HepG2 (cell line): ENCODE measurements around the gene ASAP2. TPM values are rescaled to one million over a fixed set of nuclear protein-coding genes. Genes with fewer than 3 reads are reported as not detected.

ENCODE experiments used
- ATAC-seq: fragments of 200-7000 bp; cut with Tn5 transposase; 3 replicates; pipeline ENCODE4 v1.9.1; 2020; ENCODE audit warnings: mild to moderate bottlenecking, moderate library complexity
- BruUV-seq: library from RNA; stranded (reverse); fragments of 400-500 nt; replicated peaks from 2 replicates; lab custom pipeline; 2021; lab: Mats Ljungman, UMichigan
- CTCF ChIA-PET: fragments of 300-600 bp; formaldehyde crosslinking; extraction: SDS; loops from one replicate; lab custom pipeline; 2021; ENCODE audit warnings: low total read pairs, inconsistent platforms, low intra/inter-chr PET ratio; lab: Yijun Ruan, JAX
- POLR2A ChIA-PET: fragments of 350-600 bp; sonication (Branson Sonifier 250); formaldehyde crosslinking; loops from one replicate; lab custom pipeline; 2020; ENCODE audit warnings: antibody characterized with exemption, inconsistent platforms; lab: Yijun Ruan, JAX
- DNase-seq: peaks from one replicate; pipeline ENCODE4 v3.0.0-alpha.2; 2015; ENCODE audit warnings: low spot score
- FAIRE-seq: peaks from 3 replicates; lab custom pipeline; 2011; peaks lifted over from hg19 to GRCh38; lab: Jason Lieb, UNC
- H2AFZ ChIP-seq: one replicate; pipeline ENCODE4 v1.6.1; 2011; ENCODE audit warnings: low read length, inconsistent platforms
- H3K27ac ChIP-seq: fragments of 300-600 bp; 3 replicates; pipeline ENCODE4 v1.8.0; 2011; ENCODE audit warnings: mixed run types, mild to moderate bottlenecking, mixed read lengths, low read length, inconsistent platforms; ENCODE audit not compliant: insufficient read depth; ENCODE audit errors: extremely low read length
- H3K27me3 ChIP-seq, 2 experiments: fragments of 200-600 bp in 1 of 2; 2 replicates in 1 of 2; 3 replicates in 1 of 2; pipeline versions ENCODE4 v1.6.0 to v1.8.0; 2011; ENCODE audit warnings: low read length in 2 of 2, mild to moderate bottlenecking in 2 of 2, moderate library complexity in 2 of 2, inconsistent platforms in 1 of 2; ENCODE audit not compliant: insufficient read depth in 2 of 2, control insufficient read depth in 1 of 2
- H3K36me3 ChIP-seq, 2 experiments: fragments of 200-600 bp in 1 of 2; replicated peaks in 1 of 2; 2 replicates in 1 of 2; 3 replicates in 1 of 2; pipeline versions ENCODE4 v1.5.1 to v1.8.0; 2011; ENCODE audit warnings: low read length in 2 of 2, inconsistent platforms in 1 of 2; ENCODE audit not compliant: insufficient read depth in 2 of 2, control insufficient read depth in 1 of 2
- H3K4me1 ChIP-seq: 2 replicates; pipeline ENCODE4 v1.5.1; 2012; ENCODE audit warnings: low read length, inconsistent platforms; ENCODE audit not compliant: insufficient read depth
- H3K4me2 ChIP-seq: 2 replicates; pipeline ENCODE4 v1.6.0; 2011; ENCODE audit warnings: low read depth, low read length, inconsistent platforms
- H3K4me3 ChIP-seq, 3 experiments: fragments of 200-600 bp in 1 of 3; sonication (generic), shearing (Covaris generic) in 1 of 3; replicated peaks in 1 of 3; 2 replicates each; pipeline ENCODE4 v1.5.1; 2011 to 2016; ENCODE audit warnings: low read length in 3 of 3, inconsistent platforms in 2 of 3, low read depth in 2 of 3, mild to moderate bottlenecking in 2 of 3, control low read depth in 1 of 3, mixed read lengths in 1 of 3; ENCODE audit not compliant: insufficient read depth in 1 of 3
- H3K79me2 ChIP-seq: one replicate; pipeline ENCODE4 v1.6.1; 2011; ENCODE audit warnings: low read length, inconsistent platforms; ENCODE audit not compliant: insufficient read depth
- H3K9ac ChIP-seq: 2 replicates; pipeline ENCODE4 v1.6.0; 2011; ENCODE audit warnings: mild to moderate bottlenecking, low read depth, low read length, inconsistent platforms; ENCODE audit not compliant: insufficient read depth
- H3K9me3 ChIP-seq: 2 replicates; pipeline ENCODE4 v1.5.1; 2012; ENCODE audit warnings: mild to moderate bottlenecking, low read length
- H4K20me1 ChIP-seq: 2 replicates; pipeline ENCODE4 v1.6.0; 2011; ENCODE audit warnings: inconsistent platforms, mild to moderate bottlenecking, low read length, moderate library complexity; ENCODE audit not compliant: insufficient read depth
- ETV5 ChIP-seq: IDR thresholded peaks from 2 replicates; pipeline ENCODE4 v1.6.1; 2018; ENCODE audit warnings: missing biosample characterization, missing genetic modification reagents, inconsistent platforms, borderline replicate concordance
- GLI4 ChIP-seq: sonication (generic); formaldehyde crosslinking; IDR thresholded peaks from 2 replicates; pipeline ENCODE4 v1.5.1; 2020; ENCODE audit warnings: missing genetic modification reagents, mild to moderate bottlenecking, moderate library complexity, borderline replicate concordance
- KMT2B ChIP-seq: IDR thresholded peaks from 2 replicates; pipeline ENCODE4 v1.6.1; 2016; ENCODE audit warnings: missing genetic modification reagents, missing compliant biosample characterization
- MEIS2 ChIP-seq: sonication (generic); formaldehyde crosslinking; IDR thresholded peaks from 2 replicates; pipeline ENCODE4 v1.9.0; 2021; ENCODE audit warnings: mild to moderate bottlenecking, missing genetic modification reagents
- STAT5B ChIP-seq: sonication (generic); formaldehyde crosslinking; IDR thresholded peaks from 2 replicates; pipeline ENCODE4 v1.4.0; 2020; ENCODE audit warnings: missing genetic modification reagents
- THAP9 ChIP-seq: sonication (generic); formaldehyde crosslinking; IDR thresholded peaks from 2 replicates; pipeline ENCODE4; 2020; ENCODE audit warnings: missing genetic modification reagents, mild to moderate bottlenecking, borderline replicate concordance
- ZNF431 ChIP-seq: sonication (generic); formaldehyde crosslinking; IDR thresholded peaks from 2 replicates; pipeline ENCODE4 v1.9.0; 2022; ENCODE audit warnings: missing genetic modification reagents, low read depth, mild to moderate bottlenecking, borderline replicate concordance
- ZNF619 ChIP-seq: sonication (generic); formaldehyde crosslinking; IDR thresholded peaks from 2 replicates; pipeline ENCODE4 v1.4.0; 2020; ENCODE audit warnings: mild to moderate bottlenecking, missing genetic modification reagents
- WGBS: methylation state at CpG from one replicate; pipeline ENCODE4 v1.1.6; 2017; ENCODE audit warnings: low lambda C conversion rate; 5-methylcytosine and 5-hydroxymethylcytosine counted together
- in situ Hi-C: cut with HindIII; loops from 2 replicates; pipeline ENCODE4 v1.10.0; 2017; ENCODE audit warnings: low pct_unique_long_range_greater_than_20kb; ENCODE audit not compliant: extremely low pct_ligation_motif_present
- intact Hi-C: fragments of 100-400 bp; cut with micrococcal nuclease; formaldehyde crosslinking; loops from one replicate; pipeline ENCODE4 v1.10.0; 2022; ENCODE audit not compliant: unreplicated experiment
- polyA plus RNA-seq, 8 experiments: library from polyadenylated mRNA; depleted of rRNA in 3 of 8; stranded (reverse) in 7 of 8; unstranded in 1 of 8; fragments of >200 nt; fragmentation: Illumina TruSeq in 4 of 8; extraction: Trizol in 4 of 8; gene quantifications; 2 replicates each; pipeline versions ENCODE4 v1.2.1 to v1.2.3, GENCODE V29; 2011 to 2016; ENCODE audit warnings: low read depth in 4 of 8, missing spikeins in 1 of 8, mixed read lengths in 1 of 8; ENCODE audit not compliant: insufficient read depth in 1 of 8
- total RNA-seq, 5 experiments: library from RNA; depleted of rRNA; stranded (reverse); fragments of >200 nt; fragmentation: Illumina TruSeq; extraction: Trizol; gene quantifications; 2 replicates each; pipeline ENCODE4 v1.2.3, GENCODE V29; 2016; ENCODE audit warnings: low read depth in 1 of 5

ASAP2 gene
- total and polyA plus RNA-seq, 2 of the 13 experiments (the other 11 are each of a cell fraction or from before 2014, with no cell fraction given) = 7.3 to 22.3 TPM

DNA sequence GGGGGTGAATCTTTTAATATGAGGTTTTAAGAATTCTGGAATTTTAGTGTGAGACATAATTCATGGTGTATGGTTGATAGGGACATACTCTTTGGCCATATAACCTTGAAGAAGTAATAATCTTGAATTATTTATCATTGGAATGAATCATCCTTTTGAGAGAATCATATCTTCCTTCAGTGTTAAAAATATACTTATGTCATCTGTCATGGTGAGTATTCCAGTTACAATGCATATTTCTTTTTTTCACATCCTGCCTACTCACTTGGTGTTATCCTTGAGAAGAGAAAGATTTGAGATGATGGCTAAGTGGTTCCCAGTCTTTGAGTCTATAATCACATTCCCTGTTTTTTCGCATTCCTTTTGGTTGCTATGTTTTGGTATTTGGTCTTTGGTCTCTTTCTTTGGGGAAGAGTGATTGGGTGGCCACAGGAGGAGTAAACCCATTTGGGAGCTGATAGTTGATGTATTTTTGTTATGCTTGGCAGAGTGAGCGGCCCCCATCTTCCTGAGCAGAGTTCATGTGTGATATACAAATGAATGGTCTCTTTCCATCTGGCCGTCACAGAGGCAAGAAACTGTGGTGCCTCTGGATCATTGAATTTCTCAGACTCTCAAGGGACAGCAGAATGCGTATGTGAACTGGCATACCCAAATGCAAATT, 21.6 kb downstream of the ASAP2 start:
- DNase-seq = no peak
- ChIA-PET POLR2A (no interaction called here), CTCF (no interaction called here)
- no peak overlapping the region for H3K9ac ChIP-seq
- no peak for TF ChIP-seq ZNF431 (CRISPR knock-in tag)
- no peak for TF ChIP-seq STAT5B (CRISPR knock-in tag)
- no peak for TF ChIP-seq KMT2B
- no peak for TF ChIP-seq THAP9 (CRISPR knock-in tag)
- no peak for TF ChIP-seq ZNF619
- TF ChIP-seq GLI4 = no peak
- TF ChIP-seq MEIS2 (CRISPR knock-in tag) = no peak
- TF ChIP-seq ETV5 = no peak
- no peaks in the 10 kb centered on the region for H3K27me3 ChIP-seq
- in situ Hi-C loops = no loop called here
- no peak overlapping the region for H3K4me2 ChIP-seq
- WGBS = 96% methylated on average over 4 of the region's 4 CpGs
- peaks cover 33% of the 10 kb centered on the region for H3K79me2 ChIP-seq
- no peaks in the 10 kb centered on the region for H4K20me1 ChIP-seq
- BruUV-seq = no TSS peak
- H3K9me3 ChIP-seq = no peaks in the 10 kb centered on the region
- H3K36me3 ChIP-seq = no peaks in the 10 kb centered on the region
- H3K4me1 ChIP-seq = peaks cover 54% of the 10 kb centered on the region
- intact Hi-C loops = no loop called here
- no peak overlapping the region for H3K27ac ChIP-seq
- no peak overlapping the region for H2AFZ ChIP-seq
- ATAC-seq = no peak
- FAIRE-seq = no peak
- no peak overlapping the region for H3K4me3 ChIP-seq
